OCI-LY7 (cell line): ENCODE measurements around the gene UPK3A. TPM values are rescaled to one million over a fixed set of nuclear protein-coding genes. Genes with fewer than 3 reads are reported as not detected.

Experiments used
- BruUV-seq: library from RNA; stranded (reverse); fragments of 400-500 nt; replicated peaks from 2 replicates; lab custom pipeline; 2021; lab: Mats Ljungman, UMichigan
- CTCF ChIA-PET: fragments of 300-600 bp; sonication (Branson Sonifier 250); formaldehyde crosslinking; loops from one replicate; lab custom pipeline; 2022; ENCODE audit warnings: antibody characterized with exemption; ENCODE audit not compliant: unreplicated experiment; lab: Charles Lee
- POLR2A ChIA-PET: fragments of 300-600 bp; sonication (Branson Sonifier 250); formaldehyde crosslinking; loops from one replicate; lab custom pipeline; 2022; ENCODE audit warnings: antibody characterized with exemption; lab: Charles Lee
- DNase-seq: peaks from one replicate; pipeline ENCODE4 v3.0.0-alpha.2; 2015; ENCODE audit warnings: low spot score
- H2AFZ ChIP-seq: fragments of 200-600 bp; sonication (generic), shearing (Covaris generic); 2 replicates; pipeline ENCODE4 v1.6.1; 2014; ENCODE audit warnings: mild to moderate bottlenecking, antibody characterized with exemption, low read length, moderate library complexity
- H3K27ac ChIP-seq: fragments of 200-600 bp; sonication (generic); 2 replicates; pipeline ENCODE4 v1.5.1; 2014; ENCODE audit warnings: mixed run types, low read depth, mild to moderate bottlenecking, moderate library complexity, low read length, inconsistent platforms; ENCODE audit not compliant: poor library complexity, severe bottlenecking
- H3K36me3 ChIP-seq: fragments of 200-600 bp; sonication (generic); 2 replicates; pipeline ENCODE4 v1.6.1; 2014; ENCODE audit warnings: mild to moderate bottlenecking, antibody characterized with exemption, low read length, moderate library complexity, mixed read lengths; ENCODE audit not compliant: insufficient read depth
- H3K4me1 ChIP-seq: fragments of 200-600 bp; sonication (generic); 2 replicates; pipeline ENCODE4 v1.5.1; 2014; ENCODE audit warnings: mild to moderate bottlenecking, low read length; ENCODE audit not compliant: insufficient read depth, poor library complexity, severe bottlenecking
- H3K4me2 ChIP-seq: fragments of 200-600 bp; sonication (generic); 2 replicates; pipeline ENCODE4 v1.6.1; 2014; ENCODE audit warnings: mild to moderate bottlenecking, low read length
- H3K4me3 ChIP-seq: fragments of 200-600 bp; sonication (generic); 2 replicates; pipeline ENCODE4 v1.5.1; 2014; ENCODE audit warnings: mild to moderate bottlenecking, low read depth, low read length; ENCODE audit not compliant: poor library complexity, severe bottlenecking
- H3K79me2 ChIP-seq: fragments of 200-600 bp; sonication (generic); 2 replicates; pipeline ENCODE4 v1.6.1; 2016; ENCODE audit warnings: low read depth, mild to moderate bottlenecking, low read length, moderate library complexity, mixed read lengths; ENCODE audit not compliant: insufficient read depth
- H3K9me2 ChIP-seq: fragments of 200-600 bp; sonication (generic); 2 replicates; pipeline ENCODE4 v1.6.1; 2016; ENCODE audit warnings: mild to moderate bottlenecking, low read length, mixed read lengths; ENCODE audit not compliant: insufficient read depth
- H3K9me3 ChIP-seq: fragments of 200-600 bp; sonication (generic); 2 replicates; pipeline ENCODE4 v1.6.1; 2014; ENCODE audit warnings: mild to moderate bottlenecking, mixed run types, low read length, mixed read lengths
- H4K20me1 ChIP-seq: fragments of 200-600 bp; sonication (generic); 2 replicates; pipeline ENCODE4 v1.6.1; 2014; ENCODE audit warnings: mild to moderate bottlenecking, antibody characterized with exemption, low read length, moderate library complexity, mixed read lengths; ENCODE audit not compliant: insufficient read depth
- EZH2phosphoT487 ChIP-seq: fragments of 200-600 bp; sonication (generic); IDR thresholded peaks from 2 replicates; pipeline ENCODE4 v1.6.1; 2018; ENCODE audit warnings: low read depth, borderline replicate concordance, mild to moderate bottlenecking, mixed run types, antibody characterized with exemption, low read length, moderate library complexity, mixed read lengths
- intact Hi-C: fragments of 100-400 bp; cut with micrococcal nuclease; formaldehyde crosslinking; loops from one replicate; pipeline ENCODE4 v1.10.0; 2022; ENCODE audit not compliant: unreplicated experiment
- total RNA-seq, 2 experiments: library from RNA; depleted of rRNA in 1 of 2; stranded (reverse); fragments of >200 nt in 1 of 2; shearing (Covaris generic) in 1 of 2; gene quantifications; 2 replicates each; pipeline ENCODE4 v1.2.3, GENCODE V29; 2014 to 2022
- TF ChIP-seq, protein P1 (sequence below): fragments of 200-600 bp; sonication (generic); conservative IDR thresholded peaks from 2 replicates; pipeline ENCODE4 v1.5.1; 2014; ENCODE audit warnings: mild to moderate bottlenecking, antibody characterized with exemption, low read length, moderate library complexity, mixed read lengths

UPK3A gene
- total RNA-seq, 2 experiments from 2014 or later, result not detected

- intact Hi-C loops, result no loop called here
- POLR2A ChIA-PET, result no interaction called here
- CTCF ChIA-PET, result no interaction called here
Observed at GRCh38 chr22:45298934-45299505, 14.3 kb downstream of the UPK3A start.

GRCh38 chr22:45302751-45303150 is 18.0 kb downstream of the UPK3A start:
- CTCF ChIA-PET, result no interaction called here
- POLR2A ChIA-PET, result no interaction called here
- no peak overlapping the region for H3K4me2 ChIP-seq
- no peaks in the 10 kb centered on the region for H3K36me3 ChIP-seq
- no peak overlapping the region for H2AFZ ChIP-seq
- TF ChIP-seq, protein P1, sequence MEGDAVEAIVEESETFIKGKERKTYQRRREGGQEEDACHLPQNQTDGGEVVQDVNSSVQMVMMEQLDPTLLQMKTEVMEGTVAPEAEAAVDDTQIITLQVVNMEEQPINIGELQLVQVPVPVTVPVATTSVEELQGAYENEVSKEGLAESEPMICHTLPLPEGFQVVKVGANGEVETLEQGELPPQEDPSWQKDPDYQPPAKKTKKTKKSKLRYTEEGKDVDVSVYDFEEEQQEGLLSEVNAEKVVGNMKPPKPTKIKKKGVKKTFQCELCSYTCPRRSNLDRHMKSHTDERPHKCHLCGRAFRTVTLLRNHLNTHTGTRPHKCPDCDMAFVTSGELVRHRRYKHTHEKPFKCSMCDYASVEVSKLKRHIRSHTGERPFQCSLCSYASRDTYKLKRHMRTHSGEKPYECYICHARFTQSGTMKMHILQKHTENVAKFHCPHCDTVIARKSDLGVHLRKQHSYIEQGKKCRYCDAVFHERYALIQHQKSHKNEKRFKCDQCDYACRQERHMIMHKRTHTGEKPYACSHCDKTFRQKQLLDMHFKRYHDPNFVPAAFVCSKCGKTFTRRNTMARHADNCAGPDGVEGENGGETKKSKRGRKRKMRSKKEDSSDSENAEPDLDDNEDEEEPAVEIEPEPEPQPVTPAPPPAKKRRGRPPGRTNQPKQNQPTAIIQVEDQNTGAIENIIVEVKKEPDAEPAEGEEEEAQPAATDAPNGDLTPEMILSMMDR, result no peak
- TF ChIP-seq EZH2phosphoT487, result no peak
- no peaks in the 10 kb centered on the region for H4K20me1 ChIP-seq
- DNase-seq, result no peak
- H3K4me1 ChIP-seq, result no peaks in the 10 kb centered on the region
- no peaks in the 10 kb centered on the region for H3K9me3 ChIP-seq
- no peaks in the 10 kb centered on the region for H3K79me2 ChIP-seq
- H3K9me2 ChIP-seq, result no peaks in the 10 kb centered on the region
- no peak overlapping the region for H3K27ac ChIP-seq
- intact Hi-C loops, result no loop called here
- BruUV-seq, result no TSS peak
- H3K4me3 ChIP-seq, result no peak overlapping the region

More at GRCh38 chr22:45298934-45299505, 14.3 kb downstream of the UPK3A start:
- BruUV-seq, result no TSS peak
- TF ChIP-seq EZH2phosphoT487, result no peak
- TF ChIP-seq, protein P1, result no peak
- no peaks in the 10 kb centered on the region for H3K9me3 ChIP-seq
- H3K36me3 ChIP-seq, result no peaks in the 10 kb centered on the region
- peaks cover 8% of the 10 kb centered on the region for H3K4me1 ChIP-seq
- H3K9me2 ChIP-seq, result no peaks in the 10 kb centered on the region
- no peaks in the 10 kb centered on the region for H4K20me1 ChIP-seq
- no peak overlapping the region for H2AFZ ChIP-seq
- no peaks in the 10 kb centered on the region for H3K79me2 ChIP-seq
- H3K4me3 ChIP-seq, result no peak overlapping the region
- H3K27ac ChIP-seq, result no peak overlapping the region
- DNase-seq, result no peak
- no peak overlapping the region for H3K4me2 ChIP-seq

DNA sequence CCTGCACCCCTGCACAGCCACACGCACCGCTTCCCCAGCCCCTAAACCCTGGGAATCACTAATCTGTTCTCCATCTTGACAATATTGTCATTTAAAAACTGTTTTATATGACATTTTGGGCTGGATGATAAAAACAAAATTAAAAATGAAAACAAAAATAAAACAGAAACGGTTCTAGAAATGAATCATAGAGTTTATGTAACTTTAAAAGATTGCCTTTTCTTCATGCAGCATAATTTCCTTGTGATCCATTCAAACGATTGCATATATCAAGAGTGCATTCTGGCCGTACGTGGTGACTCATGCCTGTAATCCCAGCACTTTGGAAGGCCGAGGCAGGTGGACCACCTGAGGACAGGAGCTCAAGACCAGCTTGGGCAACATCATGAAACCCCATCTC is 18.4 kb downstream of the UPK3A start:
- TF ChIP-seq EZH2phosphoT487, result no peak
- TF ChIP-seq, protein P1, result no peak
- Histone ChIP-seq H3K4me3 (no peak overlapping the region), H3K4me1 (no peaks in the 10 kb centered on the region), H3K27ac (no peak overlapping the region), H3K4me2 (no peak overlapping the region), H3K9me2 (no peaks in the 10 kb centered on the region), H4K20me1 (no peaks in the 10 kb centered on the region), H3K9me3 (no peaks in the 10 kb centered on the region), H3K79me2 (no peaks in the 10 kb centered on the region), H3K36me3 (no peaks in the 10 kb centered on the region), H2AFZ (no peak overlapping the region)
- no peak for DNase-seq
- intact Hi-C loops, result no loop called here
- CTCF ChIA-PET, result no interaction called here
- POLR2A ChIA-PET, result no interaction called here
- BruUV-seq, result no TSS peak
